ENCODE measurements around the gene RAI1. TPM values are rescaled to one million over a fixed set of nuclear protein-coding genes. Genes with fewer than 3 reads are reported as not detected.

The RAI1 gene
- total and polyA plus RNA-seq, 4 experiments from 2014 or later = 0.35 to 19.5 (median 9.7) TPM

DNA sequence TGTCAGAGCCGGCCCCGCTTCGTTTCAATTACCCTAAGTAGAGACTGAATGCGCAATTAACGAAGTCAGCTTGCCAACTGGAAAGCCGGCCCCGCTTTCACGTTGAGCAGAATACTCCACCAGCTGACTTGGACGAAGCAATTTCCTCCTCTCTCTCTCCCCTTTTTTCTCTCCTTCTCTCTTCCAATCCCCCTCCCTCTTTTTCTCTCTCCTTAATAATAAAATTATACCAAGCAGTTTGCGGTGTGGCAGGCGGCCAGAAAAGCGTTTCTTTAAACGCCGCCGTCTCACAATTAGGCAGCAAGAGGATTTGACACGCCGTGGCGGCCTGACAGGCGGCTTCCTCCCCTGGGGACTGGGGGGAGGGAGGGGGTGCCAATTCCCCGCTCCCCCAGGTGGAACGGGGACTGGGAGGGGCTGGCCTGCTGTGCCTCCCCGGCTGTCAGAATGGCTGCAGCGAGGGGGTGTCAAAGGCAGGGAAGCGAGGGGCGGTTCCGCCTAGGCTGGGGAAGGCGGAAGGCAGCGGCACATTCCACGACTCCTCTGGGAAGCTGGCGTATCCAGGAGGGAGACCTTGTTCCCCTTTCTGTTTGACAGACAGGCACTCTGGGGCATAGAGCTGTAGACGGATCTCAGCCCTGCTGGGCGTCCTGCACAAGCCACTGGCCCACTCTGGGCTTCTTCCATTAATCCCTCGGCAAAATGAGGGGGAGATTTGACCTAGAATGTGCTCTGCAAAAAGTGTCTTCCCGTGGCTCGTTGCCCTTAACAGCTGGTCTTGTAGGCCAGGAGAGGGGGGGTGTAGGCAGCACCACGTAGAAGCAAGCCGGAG is 102.8 kb downstream of the RAI1 start:
- Mint-ChIP-seq H3K27ac (peak overlapping the region in 6 of 7 donors; percentile 20 to 90 (median 82)), H3K36me3 (no peaks in the 10 kb centered on the region), H3K27me3 (no peaks in the 10 kb centered on the region), H3K4me1 (peaks cover 5 to 26% (median 16%) of the 10 kb centered on the region in 4 donors), H3K4me3 (peak overlapping the region; percentile 83 to 92 (median 87)), H3K9me3 (no peaks in the 10 kb centered on the region)
- ChIA-PET CTCF (ENCODE audit: partially characterized antibody) (no interaction called here), POLR2A (ENCODE audit: partially characterized antibody) (interaction anchor here (0.9 to 1.5 kb wide), 3 partner anchors 11 to 65 kb away, joined by 3 to 4 read pairs (median 4); partner anchors contain the start of gene SREBF1)
- no peaks in the 10 kb centered on the region for H3K36me3 ChIP-seq (ENCODE audit: insufficient read depth, low read length)
- H3K4me1 ChIP-seq (ENCODE audit: insufficient read depth, low read length) = peaks cover 18% of the 10 kb centered on the region
- H3K9me3 ChIP-seq (ENCODE audit: control insufficient read depth in 1 of 2, low read length in 2 of 2) = no peaks in the 10 kb centered on the region
- no peaks in the 10 kb centered on the region for H3K27me3 ChIP-seq (ENCODE audit: insufficient read depth, low read length)
- peak in 4 of 5 donors; percentile 6 to 52 (median 16) for DNase-seq
- no peak overlapping the region for H3K27ac ChIP-seq (ENCODE audit: low read depth, low read length)
- peak overlapping the region; percentile 29 to 56 for H3K4me3 ChIP-seq (ENCODE audit: low read length in 2 of 2)
- intact Hi-C loops (cut with micrococcal nuclease) = loop anchor here (1.0 to 5.0 kb wide), 2 partner anchors 32 to 102 kb away; partner anchors contain the start of gene RAI1

DNA sequence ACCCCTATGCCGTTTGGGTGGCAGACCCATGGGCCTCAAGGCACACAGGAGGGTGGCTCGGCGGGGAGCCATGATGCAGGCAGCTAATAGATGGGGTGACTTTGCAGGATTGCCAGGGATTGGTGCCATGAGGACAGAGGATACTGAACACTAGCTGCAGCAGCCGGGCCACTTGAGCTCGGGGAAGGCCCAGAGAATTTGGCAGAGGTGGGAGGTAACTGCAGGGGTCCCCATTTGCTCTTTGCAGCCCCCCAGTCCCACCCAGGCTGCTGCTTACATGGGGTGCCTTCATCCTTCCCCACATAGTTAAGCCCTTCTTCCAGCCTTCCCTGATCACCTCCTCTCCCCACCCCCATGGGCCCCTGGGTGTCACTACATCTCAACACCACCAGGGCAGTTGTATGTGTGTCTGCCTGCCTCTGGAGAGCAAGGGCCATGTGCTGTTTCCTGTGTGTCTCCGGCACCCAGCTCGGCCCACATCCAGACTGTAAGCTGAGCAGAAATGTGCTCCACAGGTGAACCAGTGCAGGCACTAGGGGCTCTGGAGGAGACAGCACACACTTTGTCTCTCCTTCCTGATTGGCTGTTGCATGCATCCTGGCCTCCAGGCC is 103.5 kb downstream of the RAI1 start:
- POLR2A ChIA-PET (ENCODE audit: partially characterized antibody) = interaction anchor here (0.6 to 1.5 kb wide), 3 partner anchors 10 to 110 kb away, joined by 4 read pairs; partner anchors contain the start of gene SREBF1
- H3K27ac Mint-ChIP-seq = peak overlapping the region in 1 of 7 donors; percentile 8

DNA sequence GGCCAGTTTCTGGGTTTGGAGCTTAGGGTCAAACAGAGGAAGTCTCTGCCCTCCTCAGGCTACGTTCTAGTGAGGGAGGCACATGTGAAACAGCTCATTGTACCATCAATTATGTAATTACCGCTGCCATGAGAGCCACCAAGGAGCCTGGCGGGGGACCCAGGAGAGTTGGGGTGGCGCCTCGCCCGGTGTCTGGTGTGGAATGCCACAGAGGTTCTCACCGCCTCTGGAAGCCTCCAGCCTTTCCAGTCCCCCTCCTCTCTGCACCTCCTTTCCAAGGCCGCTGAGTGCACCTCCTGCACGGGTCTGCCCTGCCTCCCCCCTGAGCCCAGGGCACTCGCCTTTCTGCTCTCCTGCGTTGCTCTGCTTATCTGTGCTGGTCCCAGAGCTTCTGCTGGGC is 104.1 kb downstream of the RAI1 start:
- Mint-ChIP-seq H3K27ac (peak overlapping the region in 1 of 7 donors; percentile 8), H3K4me1 (peaks cover 5 to 32% (median 16%) of the 10 kb centered on the region in 4 donors), H3K27me3 (no peaks in the 10 kb centered on the region), H3K4me3 (peak overlapping the region in 6 of 8 donors; percentile 30 to 80 (median 48)), H3K9me3 (no peaks in the 10 kb centered on the region), H3K36me3 (no peaks in the 10 kb centered on the region)
- no peak overlapping the region for H3K4me3 ChIP-seq (ENCODE audit: low read length in 2 of 2)
- intact Hi-C loops (cut with micrococcal nuclease) = no loop called here
- no peaks in the 10 kb centered on the region for H3K9me3 ChIP-seq (ENCODE audit: control insufficient read depth in 1 of 2, low read length in 2 of 2)
- no peaks in the 10 kb centered on the region for H3K36me3 ChIP-seq (ENCODE audit: insufficient read depth, low read length)
- ChIA-PET CTCF (ENCODE audit: partially characterized antibody) (interaction anchor here (0.6 to 1.1 kb wide), 2 partner anchors 10 to 105 kb away, joined by 3 to 4 read pairs; no protein-coding TSS in a partner anchor), POLR2A (ENCODE audit: partially characterized antibody) (interaction anchor here (0.6 to 1.4 kb wide), 2 partner anchors 10 to 109 kb away, joined by 4 read pairs; no protein-coding TSS in a partner anchor)
- no peaks in the 10 kb centered on the region for H3K27me3 ChIP-seq (ENCODE audit: insufficient read depth, low read length)
- no peak overlapping the region for H3K27ac ChIP-seq (ENCODE audit: low read depth, low read length)
- no peak for DNase-seq
- H3K4me1 ChIP-seq (ENCODE audit: insufficient read depth, low read length) = peaks cover 18% of the 10 kb centered on the region

More for the DNA sequence above, 103.5 kb downstream of the RAI1 start:
- H3K4me3 ChIP-seq (ENCODE audit: low read length in 2 of 2) = no peak overlapping the region
- no peaks in the 10 kb centered on the region for H3K36me3 ChIP-seq (ENCODE audit: insufficient read depth, low read length)
- Mint-ChIP-seq H3K4me1 (peaks cover 5 to 32% (median 16%) of the 10 kb centered on the region in 4 donors), H3K27me3 (no peaks in the 10 kb centered on the region), H3K9me3 (no peaks in the 10 kb centered on the region), H3K4me3 (peak overlapping the region in 7 of 8 donors; percentile 32 to 80 (median 59)), H3K36me3 (no peaks in the 10 kb centered on the region)
- no peaks in the 10 kb centered on the region for H3K27me3 ChIP-seq (ENCODE audit: insufficient read depth, low read length)
- no peaks in the 10 kb centered on the region for H3K9me3 ChIP-seq (ENCODE audit: control insufficient read depth in 1 of 2, low read length in 2 of 2)
- peaks cover 18% of the 10 kb centered on the region for H3K4me1 ChIP-seq (ENCODE audit: insufficient read depth, low read length)
- DNase-seq = no peak
- H3K27ac ChIP-seq (ENCODE audit: low read depth, low read length) = no peak overlapping the region
- intact Hi-C loops (cut with micrococcal nuclease) = loop anchor here (5.0 kb wide), 1 partner anchor 102 kb away; the partner anchor contains the start of gene RAI1
- CTCF ChIA-PET (ENCODE audit: partially characterized antibody) = interaction anchor here (0.6 to 1.1 kb wide), 2 partner anchors 9 to 104 kb away, joined by 3 to 4 read pairs; no protein-coding TSS in a partner anchor

DNA sequence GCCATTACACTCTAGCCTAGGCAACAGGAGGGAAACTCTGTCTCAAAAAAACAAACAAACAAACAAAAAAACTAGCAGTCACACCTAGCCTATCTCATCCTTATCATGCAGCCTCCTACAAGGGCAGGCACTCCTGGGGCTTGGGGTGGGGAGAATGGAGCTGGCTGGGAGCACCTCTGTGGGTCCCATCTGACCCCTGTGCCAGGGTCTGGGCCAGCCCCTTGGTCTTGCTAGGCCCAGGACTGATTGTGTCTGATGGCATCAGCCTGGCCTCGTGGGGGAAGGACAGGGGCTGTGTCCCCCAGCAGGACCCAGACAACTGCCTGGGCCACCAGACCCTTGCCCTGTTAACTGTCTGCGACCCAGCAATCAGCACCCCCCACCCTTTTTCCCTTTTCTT is 105.7 kb downstream of the RAI1 start:
- H3K36me3 Mint-ChIP-seq = no peaks in the 10 kb centered on the region
- no peak for DNase-seq
- Histone ChIP-seq H3K4me1 (ENCODE audit: insufficient read depth, low read length) (peaks cover 19% of the 10 kb centered on the region), H3K27ac (ENCODE audit: low read depth, low read length) (no peak overlapping the region), H3K9me3 (ENCODE audit: control insufficient read depth in 1 of 2, low read length in 2 of 2) (no peaks in the 10 kb centered on the region), H3K4me3 (ENCODE audit: low read length in 2 of 2) (no peak overlapping the region), H3K36me3 (ENCODE audit: insufficient read depth, low read length) (no peaks in the 10 kb centered on the region), H3K27me3 (ENCODE audit: insufficient read depth, low read length) (no peaks in the 10 kb centered on the region)
- H3K4me3 Mint-ChIP-seq = no peak overlapping the region
- H3K27ac Mint-ChIP-seq = peak overlapping the region in 2 of 7 donors; percentile 19 to 91
- H3K27me3 Mint-ChIP-seq = no peaks in the 10 kb centered on the region
- ChIA-PET CTCF (ENCODE audit: partially characterized antibody) (no interaction called here), POLR2A (ENCODE audit: partially characterized antibody) (no interaction called here)
- no peaks in the 10 kb centered on the region for H3K9me3 Mint-ChIP-seq
- intact Hi-C loops (cut with micrococcal nuclease) = no loop called here
- H3K4me1 Mint-ChIP-seq = peaks cover 6 to 35% (median 17%) of the 10 kb centered on the region in 4 donors

DNA sequence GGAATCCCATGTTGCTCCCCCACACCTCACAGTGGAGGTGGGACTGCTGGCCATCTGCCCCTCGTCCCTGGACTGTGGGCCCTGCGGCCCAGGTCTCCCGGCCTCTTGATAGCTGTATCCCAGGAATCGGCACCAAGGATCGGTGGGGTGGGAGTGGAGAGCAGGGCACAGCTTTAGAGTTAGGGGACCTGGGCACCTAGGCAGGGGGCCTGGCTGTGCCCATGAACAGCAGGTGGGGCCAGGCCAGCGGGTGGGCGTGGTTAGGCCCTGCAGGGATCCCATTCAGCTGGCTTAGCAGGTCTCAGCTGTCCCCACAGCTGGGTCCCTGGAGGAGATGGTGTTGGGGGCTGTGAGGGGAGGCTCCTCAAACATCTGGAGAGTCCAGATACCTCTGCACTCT is 106.3 kb downstream of the RAI1 start:
- DNase-seq = no peak
- H3K4me1 Mint-ChIP-seq = peaks cover 10 to 41% (median 22%) of the 10 kb centered on the region in 4 donors
- H3K36me3 Mint-ChIP-seq = no peaks in the 10 kb centered on the region
- ChIA-PET CTCF (ENCODE audit: partially characterized antibody) (no interaction called here), POLR2A (ENCODE audit: partially characterized antibody) (no interaction called here)
- Histone ChIP-seq H3K27me3 (ENCODE audit: insufficient read depth, low read length) (no peaks in the 10 kb centered on the region), H3K4me3 (ENCODE audit: low read length in 2 of 2) (no peak overlapping the region), H3K9me3 (ENCODE audit: control insufficient read depth in 1 of 2, low read length in 2 of 2) (no peaks in the 10 kb centered on the region), H3K4me1 (ENCODE audit: insufficient read depth, low read length) (peaks cover 25% of the 10 kb centered on the region), H3K36me3 (ENCODE audit: insufficient read depth, low read length) (no peaks in the 10 kb centered on the region), H3K27ac (ENCODE audit: low read depth, low read length) (no peak overlapping the region)
- H3K9me3 Mint-ChIP-seq = no peaks in the 10 kb centered on the region
- no peak overlapping the region for H3K4me3 Mint-ChIP-seq
- H3K27ac Mint-ChIP-seq = no peak overlapping the region
- no peaks in the 10 kb centered on the region for H3K27me3 Mint-ChIP-seq
- intact Hi-C loops (cut with micrococcal nuclease) = no loop called here

DNA sequence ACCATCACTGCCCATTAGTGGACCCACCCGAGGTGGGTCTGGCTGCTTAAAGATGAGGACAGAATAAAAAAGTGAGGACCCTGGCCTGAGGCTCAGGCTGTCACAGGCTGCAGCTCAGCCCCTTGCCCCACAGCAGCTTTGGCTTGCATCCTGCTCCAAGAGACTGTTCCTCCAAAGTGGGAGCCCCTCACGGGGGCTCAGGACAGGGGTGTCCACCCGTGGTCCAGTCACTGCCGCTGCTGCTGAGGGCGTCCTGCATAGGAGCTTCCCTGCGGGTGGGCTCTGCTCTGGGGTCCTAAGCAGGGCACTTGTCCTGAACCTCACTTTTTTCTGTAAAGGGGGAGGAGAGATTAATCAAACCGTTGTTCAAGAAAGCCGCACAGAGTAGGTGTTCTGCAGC is 107.7 kb downstream of the RAI1 start:
- Histone ChIP-seq H3K4me3 (ENCODE audit: low read length in 2 of 2) (no peak overlapping the region), H3K27me3 (ENCODE audit: insufficient read depth, low read length) (no peaks in the 10 kb centered on the region), H3K9me3 (ENCODE audit: control insufficient read depth in 1 of 2, low read length in 2 of 2) (no peaks in the 10 kb centered on the region), H3K27ac (ENCODE audit: low read depth, low read length) (no peak overlapping the region), H3K36me3 (ENCODE audit: insufficient read depth, low read length) (no peaks in the 10 kb centered on the region), H3K4me1 (ENCODE audit: insufficient read depth, low read length) (peaks cover 30% of the 10 kb centered on the region)
- H3K36me3 Mint-ChIP-seq = no peaks in the 10 kb centered on the region
- peaks cover 15 to 51% (median 30%) of the 10 kb centered on the region in 4 donors for H3K4me1 Mint-ChIP-seq
- POLR2A ChIA-PET (ENCODE audit: partially characterized antibody) = no interaction called here
- intact Hi-C loops (cut with micrococcal nuclease) = no loop called here
- no peak overlapping the region for H3K4me3 Mint-ChIP-seq
- CTCF ChIA-PET (ENCODE audit: partially characterized antibody) = interaction anchor here (0.6 kb wide), 1 partner anchor 28 kb away, joined by 3 read pairs; no protein-coding TSS in a partner anchor
- no peaks in the 10 kb centered on the region for H3K9me3 Mint-ChIP-seq
- H3K27me3 Mint-ChIP-seq = no peaks in the 10 kb centered on the region
- DNase-seq = no peak
- H3K27ac Mint-ChIP-seq = no peak overlapping the region

DNA sequence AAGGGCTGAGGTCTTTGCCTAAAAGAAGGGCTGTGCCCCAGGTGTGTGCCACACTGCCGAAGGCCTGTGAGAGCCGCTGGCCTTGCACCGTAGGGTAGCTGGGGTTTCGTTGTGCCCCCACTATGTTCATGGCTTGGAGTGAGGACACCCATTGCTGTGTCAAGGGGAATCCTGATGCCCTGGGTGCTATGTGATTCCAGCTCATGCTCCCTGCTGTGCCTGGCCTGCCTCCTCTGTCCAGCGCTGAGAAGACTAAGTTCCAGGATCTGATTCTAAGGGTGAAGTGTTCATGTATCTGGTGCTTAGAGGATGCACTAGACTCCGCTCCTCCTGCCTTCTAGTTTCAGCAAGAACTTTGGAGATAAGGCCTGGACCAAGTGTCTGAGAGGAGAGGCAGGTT is 108.2 kb downstream of the RAI1 start:
- peaks cover 26% of the 10 kb centered on the region for H3K4me1 ChIP-seq (ENCODE audit: insufficient read depth, low read length)
- Mint-ChIP-seq H3K27ac (peak overlapping the region in 4 of 7 donors; percentile 22 to 74 (median 50)), H3K9me3 (no peaks in the 10 kb centered on the region), H3K4me3 (peak overlapping the region in 1 of 8 donors; percentile 52), H3K4me1 (peaks cover 15 to 51% (median 29%) of the 10 kb centered on the region in 4 donors), H3K36me3 (no peaks in the 10 kb centered on the region), H3K27me3 (no peaks in the 10 kb centered on the region)
- intact Hi-C loops (cut with micrococcal nuclease) = no loop called here
- no peaks in the 10 kb centered on the region for H3K36me3 ChIP-seq (ENCODE audit: insufficient read depth, low read length)
- no peaks in the 10 kb centered on the region for H3K27me3 ChIP-seq (ENCODE audit: insufficient read depth, low read length)
- DNase-seq = no peak
- H3K27ac ChIP-seq (ENCODE audit: low read depth, low read length) = no peak overlapping the region
- H3K4me3 ChIP-seq (ENCODE audit: low read length in 2 of 2) = no peak overlapping the region
- ChIA-PET CTCF (ENCODE audit: partially characterized antibody) (interaction anchor here (0.6 kb wide), 1 partner anchor 28 kb away, joined by 3 read pairs; no protein-coding TSS in a partner anchor), POLR2A (ENCODE audit: partially characterized antibody) (no interaction called here)
- no peaks in the 10 kb centered on the region for H3K9me3 ChIP-seq (ENCODE audit: control insufficient read depth in 1 of 2, low read length in 2 of 2)
